C4-2B (cell line): ENCODE data around the gene RYR3.

ENCODE experiments used
- CTCF ChIP-seq: fragments of 450-650 bp; conservative IDR thresholded peaks from 2 replicates; pipeline ENCODE4 v1.5.1; 2017; ENCODE audit warnings: mild to moderate bottlenecking
- ZFX ChIP-seq: fragments of 450-650 bp; IDR thresholded peaks from 2 replicates; pipeline ENCODE4 v1.6.1; 2017

GRCh38 chr15:33284336-33284735 lies 26.4 kb upstream of the RYR3 start:
- TF ChIP-seq CTCF, result no peak
- no peak for TF ChIP-seq ZFX
